HepG2 (cell line): Measurements from ENCODE around the gene TNFAIP2. TPM values are rescaled to one million over a fixed set of nuclear protein-coding genes. Genes with fewer than 3 reads are reported as not detected.

Source experiments
- EHMT2 ChIP-seq: fragments of 200-600 bp; sonication (generic); IDR thresholded peaks from 2 replicates; pipeline ENCODE4 v1.7.0; 2017; ENCODE audit warnings: antibody characterized with exemption, low read depth, low read length, borderline replicate concordance
- GABPA ChIP-seq, 2 experiments: IDR thresholded peaks; 2 replicates each; pipeline ENCODE4 v1.6.1; 2011 to 2016; ENCODE audit warnings: low read depth in 2 of 2, low read length in 1 of 2, missing biosample characterization in 1 of 2, missing genetic modification characterization in 1 of 2
- GATAD2A ChIP-seq: IDR thresholded peaks from 2 replicates; pipeline ENCODE4 v1.6.1; 2016
- HNF4A ChIP-seq: sonication (generic); formaldehyde crosslinking; IDR thresholded peaks from 2 replicates; pipeline ENCODE4 v1.4.0; 2020; ENCODE audit warnings: missing genetic modification reagents
- JUN ChIP-seq: sonication (generic); formaldehyde crosslinking; IDR thresholded peaks from 2 replicates; pipeline ENCODE4 v1.4.0; 2020; ENCODE audit warnings: mild to moderate bottlenecking, missing genetic modification reagents
- MBD4 ChIP-seq: IDR thresholded peaks from 2 replicates; pipeline ENCODE4 v1.6.1; 2012; ENCODE audit warnings: low read length, inconsistent platforms, borderline replicate concordance
- NFYC ChIP-seq: IDR thresholded peaks from 2 replicates; pipeline ENCODE4 v1.6.1; 2016; ENCODE audit warnings: missing genetic modification reagents, missing compliant biosample characterization
- PAXIP1 ChIP-seq: sonication (generic); formaldehyde crosslinking; conservative IDR thresholded peaks from 2 replicates; pipeline ENCODE4 v1.4.0; 2020; ENCODE audit warnings: mild to moderate bottlenecking, missing genetic modification reagents, moderate library complexity
- PCBP1 ChIP-seq: fragments of 200-400 bp; formaldehyde crosslinking; IDR thresholded peaks from 2 replicates; pipeline ENCODE4 v1.6.1; 2017; ENCODE audit warnings: mild to moderate bottlenecking, low read depth, low read length, borderline replicate concordance
- SAP130 ChIP-seq: IDR thresholded peaks from 2 replicates; pipeline ENCODE4 v1.6.1; 2016; ENCODE audit warnings: low read depth
- SRSF4 ChIP-seq: fragments of 200-400 bp; formaldehyde crosslinking; IDR thresholded peaks from one replicate; pipeline ENCODE4 v1.6.1; 2018; ENCODE audit warnings: mild to moderate bottlenecking, low read depth, low read length, moderate library complexity; ENCODE audit not compliant: poor library complexity, severe bottlenecking
- STAG1 ChIP-seq: sonication (generic); formaldehyde crosslinking; IDR thresholded peaks from 2 replicates; pipeline ENCODE4 v1.4.0; 2020; ENCODE audit warnings: missing genetic modification reagents
- TEAD3 ChIP-seq: optimal IDR thresholded peaks from 2 replicates; pipeline ENCODE3; 2016; ENCODE audit warnings: borderline replicate concordance
- ZNF451 ChIP-seq: sonication (generic); formaldehyde crosslinking; IDR thresholded peaks from 2 replicates; pipeline ENCODE4 v1.5.0; 2020; ENCODE audit warnings: mild to moderate bottlenecking, missing genetic modification reagents
- ZNF556 ChIP-seq: sonication (generic); formaldehyde crosslinking; IDR thresholded peaks from 2 replicates; pipeline ENCODE4 v1.4.0; 2020; ENCODE audit warnings: mild to moderate bottlenecking, missing genetic modification reagents, borderline replicate concordance
- ZNF614 ChIP-seq: IDR thresholded peaks from 2 replicates; pipeline ENCODE4 v1.6.1; 2018; ENCODE audit warnings: missing biosample characterization, missing genetic modification reagents, inconsistent platforms, borderline replicate concordance
- ZNF891 ChIP-seq: sonication (generic); formaldehyde crosslinking; IDR thresholded peaks from 2 replicates; pipeline ENCODE4 v1.5.0; 2020; ENCODE audit warnings: mild to moderate bottlenecking, missing genetic modification reagents
- polyA plus RNA-seq, 8 experiments: library from polyadenylated mRNA; depleted of rRNA in 3 of 8; stranded (reverse) in 7 of 8; unstranded in 1 of 8; fragments of >200 nt; fragmentation: Illumina TruSeq in 4 of 8; extraction: Trizol in 4 of 8; gene quantifications; 2 replicates each; pipeline versions ENCODE4 v1.2.1 to v1.2.3, GENCODE V29; 2011 to 2016; ENCODE audit warnings: low read depth in 4 of 8, missing spikeins in 1 of 8, mixed read lengths in 1 of 8; ENCODE audit not compliant: insufficient read depth in 1 of 8
- total RNA-seq, 5 experiments: library from RNA; depleted of rRNA; stranded (reverse); fragments of >200 nt; fragmentation: Illumina TruSeq; extraction: Trizol; gene quantifications; 2 replicates each; pipeline ENCODE4 v1.2.3, GENCODE V29; 2016; ENCODE audit warnings: low read depth in 1 of 5
- TF ChIP-seq, protein P1 (sequence below): sonication (generic); formaldehyde crosslinking; IDR thresholded peaks from 2 replicates; pipeline ENCODE4 v1.5.0; 2020; ENCODE audit warnings: mild to moderate bottlenecking, missing genetic modification reagents
- TF ChIP-seq, protein P2 (sequence below): sonication (generic); formaldehyde crosslinking; IDR thresholded peaks from 2 replicates; pipeline ENCODE4 v1.8.0; 2022; ENCODE audit warnings: low read depth, missing genetic modification reagents

TNFAIP2 gene
- total and polyA plus RNA-seq, 2 of the 13 experiments (the other 11 are each of a cell fraction or from before 2014, with no cell fraction given) = 0.46 to 1.5 TPM

DNA sequence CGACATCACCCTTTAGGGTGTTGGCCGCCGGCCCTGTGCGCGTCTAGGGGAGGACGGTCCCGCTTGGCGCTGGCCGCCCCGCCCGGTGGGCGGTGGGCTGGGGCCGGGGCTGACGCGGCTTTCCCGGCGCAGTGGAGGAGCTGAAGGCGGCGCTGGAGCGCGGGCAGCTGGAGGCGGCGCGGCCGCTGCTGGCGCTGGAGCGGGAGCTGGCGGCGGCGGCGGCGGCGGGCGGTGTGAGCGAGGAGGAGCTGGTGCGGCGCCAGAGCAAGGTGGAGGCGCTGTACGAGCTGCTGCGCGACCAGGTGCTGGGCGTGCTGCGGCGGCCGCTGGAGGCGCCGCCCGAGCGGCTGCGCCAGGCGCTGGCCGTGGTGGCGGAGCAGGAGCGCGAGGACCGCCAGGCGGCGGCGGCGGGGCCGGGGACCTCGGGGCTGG is 3.6 kb downstream of the TNFAIP2 start (continued):
- TF ChIP-seq, protein P1, sequence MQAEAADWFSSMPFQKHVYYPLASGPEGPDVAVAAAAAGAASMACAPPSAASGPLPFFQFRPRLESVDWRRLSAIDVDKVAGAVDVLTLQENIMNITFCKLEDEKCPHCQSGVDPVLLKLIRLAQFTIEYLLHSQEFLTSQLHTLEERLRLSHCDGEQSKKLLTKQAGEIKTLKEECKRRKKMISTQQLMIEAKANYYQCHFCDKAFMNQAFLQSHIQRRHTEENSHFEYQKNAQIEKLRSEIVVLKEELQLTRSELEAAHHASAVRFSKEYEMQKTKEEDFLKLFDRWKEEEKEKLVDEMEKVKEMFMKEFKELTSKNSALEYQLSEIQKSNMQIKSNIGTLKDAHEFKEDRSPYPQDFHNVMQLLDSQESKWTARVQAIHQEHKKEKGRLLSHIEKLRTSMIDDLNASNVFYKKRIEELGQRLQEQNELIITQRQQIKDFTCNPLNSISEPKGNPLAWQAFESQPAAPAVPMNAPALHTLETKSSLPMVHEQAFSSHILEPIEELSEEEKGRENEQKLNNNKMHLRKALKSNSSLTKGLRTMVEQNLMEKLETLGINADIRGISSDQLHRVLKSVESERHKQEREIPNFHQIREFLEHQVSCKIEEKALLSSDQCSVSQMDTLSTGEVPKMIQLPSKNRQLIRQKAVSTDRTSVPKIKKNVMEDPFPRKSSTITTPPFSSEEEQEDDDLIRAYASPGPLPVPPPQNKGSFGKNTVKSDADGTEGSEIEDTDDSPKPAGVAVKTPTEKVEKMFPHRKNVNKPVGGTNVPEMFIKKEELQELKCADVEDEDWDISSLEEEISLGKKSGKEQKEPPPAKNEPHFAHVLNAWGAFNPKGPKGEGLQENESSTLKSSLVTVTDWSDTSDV (CRISPR knock-in tag) = no peak
- peak; percentile 26; the same call in 1 of the 2 replicates for TF ChIP-seq ZNF451
- no peak for TF ChIP-seq PCBP1
- no peak for TF ChIP-seq ZNF891 (CRISPR knock-in tag)
- TF ChIP-seq SRSF4 = no peak
- no peak for TF ChIP-seq MBD4
- no peak for TF ChIP-seq ZNF556 (CRISPR knock-in tag)
- TF ChIP-seq SAP130 = peak; percentile 24; the same call in 1 of the 2 replicates
- no peak for TF ChIP-seq ZNF614 (CRISPR knock-in tag)
- peak; percentile 47 for TF ChIP-seq STAG1
- no peak for TF ChIP-seq GATAD2A (CRISPR knock-in tag)
- TF ChIP-seq JUN (CRISPR knock-in tag) = no peak
- no peak for TF ChIP-seq NFYC (CRISPR knock-in tag)
- TF ChIP-seq PAXIP1 (CRISPR knock-in tag) = no peak
- TF ChIP-seq HNF4A (CRISPR knock-in tag) = no peak
- TF ChIP-seq EHMT2 = no peak
- no peak for TF ChIP-seq GABPA (IDR thresholded peaks at IDR 0.05; ENCODE audit: low read depth, low read length)
- TF ChIP-seq GABPA (CRISPR knock-in tag; IDR thresholded peaks at IDR 0.05; ENCODE audit: low read depth) = no peak
- TF ChIP-seq, protein P2, sequence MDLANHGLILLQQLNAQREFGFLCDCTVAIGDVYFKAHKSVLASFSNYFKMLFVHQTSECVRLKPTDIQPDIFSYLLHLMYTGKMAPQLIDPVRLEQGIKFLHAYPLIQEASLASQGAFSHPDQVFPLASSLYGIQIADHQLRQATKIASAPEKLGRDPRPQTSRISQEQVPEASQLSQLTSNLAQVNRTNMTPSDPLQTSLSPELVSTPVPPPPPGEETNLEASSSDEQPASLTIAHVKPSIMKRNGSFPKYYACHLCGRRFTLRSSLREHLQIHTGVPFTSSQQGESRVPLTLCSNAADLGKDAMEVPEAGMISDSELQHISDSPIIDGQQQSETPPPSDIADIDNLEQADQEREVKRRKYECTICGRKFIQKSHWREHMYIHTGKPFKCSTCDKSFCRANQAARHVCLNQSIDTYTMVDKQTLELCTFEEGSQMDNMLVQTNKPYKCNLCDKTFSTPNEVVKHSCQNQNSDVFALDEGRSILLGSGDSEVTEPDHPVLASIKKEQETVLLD (CRISPR knock-in tag) = peak; percentile 52; the same call in 1 of the 2 replicates
- TF ChIP-seq TEAD3 = no peak
